Measurements from ENCODE around the gene WDR55.

DNA sequence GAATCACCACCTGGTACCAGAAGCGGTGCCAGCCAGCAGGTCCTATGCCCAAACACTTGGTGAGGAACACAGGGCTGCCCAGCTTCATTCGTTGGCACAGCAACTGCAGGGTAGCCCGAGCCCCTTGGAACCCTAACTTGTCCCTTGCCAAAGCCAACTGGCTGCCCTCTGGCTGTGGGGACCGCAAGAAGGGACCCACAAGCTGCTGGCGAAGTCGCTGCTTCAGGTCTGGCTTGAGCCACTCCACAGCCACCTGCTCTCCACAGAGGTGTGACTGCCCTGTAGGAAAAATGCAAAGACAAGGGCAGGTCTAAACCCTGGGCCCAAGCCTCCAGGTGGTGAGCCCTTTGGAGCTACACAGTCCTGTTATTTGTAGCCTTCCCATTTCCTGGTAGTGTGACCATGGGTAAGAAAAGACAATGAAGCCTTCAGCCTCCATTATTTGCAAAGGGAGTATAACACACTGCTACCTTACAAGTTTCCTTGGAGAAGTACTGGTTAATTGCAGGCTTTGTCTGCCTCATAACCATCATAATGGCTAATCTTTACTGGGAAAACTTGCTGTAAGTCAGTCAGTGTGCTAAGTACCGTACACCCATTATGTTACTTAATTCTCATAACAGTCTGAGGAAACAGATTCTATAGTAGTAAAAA lies 6.9 kb downstream of the WDR55 start:
- TF ChIP-seq, protein P1, sequence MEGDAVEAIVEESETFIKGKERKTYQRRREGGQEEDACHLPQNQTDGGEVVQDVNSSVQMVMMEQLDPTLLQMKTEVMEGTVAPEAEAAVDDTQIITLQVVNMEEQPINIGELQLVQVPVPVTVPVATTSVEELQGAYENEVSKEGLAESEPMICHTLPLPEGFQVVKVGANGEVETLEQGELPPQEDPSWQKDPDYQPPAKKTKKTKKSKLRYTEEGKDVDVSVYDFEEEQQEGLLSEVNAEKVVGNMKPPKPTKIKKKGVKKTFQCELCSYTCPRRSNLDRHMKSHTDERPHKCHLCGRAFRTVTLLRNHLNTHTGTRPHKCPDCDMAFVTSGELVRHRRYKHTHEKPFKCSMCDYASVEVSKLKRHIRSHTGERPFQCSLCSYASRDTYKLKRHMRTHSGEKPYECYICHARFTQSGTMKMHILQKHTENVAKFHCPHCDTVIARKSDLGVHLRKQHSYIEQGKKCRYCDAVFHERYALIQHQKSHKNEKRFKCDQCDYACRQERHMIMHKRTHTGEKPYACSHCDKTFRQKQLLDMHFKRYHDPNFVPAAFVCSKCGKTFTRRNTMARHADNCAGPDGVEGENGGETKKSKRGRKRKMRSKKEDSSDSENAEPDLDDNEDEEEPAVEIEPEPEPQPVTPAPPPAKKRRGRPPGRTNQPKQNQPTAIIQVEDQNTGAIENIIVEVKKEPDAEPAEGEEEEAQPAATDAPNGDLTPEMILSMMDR (IDR thresholded peaks at IDR 0.05) = no peak
- TF ChIP-seq POLR2AphosphoS5 (IDR thresholded peaks at IDR 0.05; ENCODE audit: low read depth, low read length) (no peak), SIN3A (IDR thresholded peaks at IDR 0.05; ENCODE audit: borderline replicate concordance, insufficient read depth, low read depth, low read length) (no peak), TCF7L2 (IDR thresholded peaks at IDR 0.05; ENCODE audit: low read depth, low read length) (no peak)
- TF ChIP-seq, protein P2, sequence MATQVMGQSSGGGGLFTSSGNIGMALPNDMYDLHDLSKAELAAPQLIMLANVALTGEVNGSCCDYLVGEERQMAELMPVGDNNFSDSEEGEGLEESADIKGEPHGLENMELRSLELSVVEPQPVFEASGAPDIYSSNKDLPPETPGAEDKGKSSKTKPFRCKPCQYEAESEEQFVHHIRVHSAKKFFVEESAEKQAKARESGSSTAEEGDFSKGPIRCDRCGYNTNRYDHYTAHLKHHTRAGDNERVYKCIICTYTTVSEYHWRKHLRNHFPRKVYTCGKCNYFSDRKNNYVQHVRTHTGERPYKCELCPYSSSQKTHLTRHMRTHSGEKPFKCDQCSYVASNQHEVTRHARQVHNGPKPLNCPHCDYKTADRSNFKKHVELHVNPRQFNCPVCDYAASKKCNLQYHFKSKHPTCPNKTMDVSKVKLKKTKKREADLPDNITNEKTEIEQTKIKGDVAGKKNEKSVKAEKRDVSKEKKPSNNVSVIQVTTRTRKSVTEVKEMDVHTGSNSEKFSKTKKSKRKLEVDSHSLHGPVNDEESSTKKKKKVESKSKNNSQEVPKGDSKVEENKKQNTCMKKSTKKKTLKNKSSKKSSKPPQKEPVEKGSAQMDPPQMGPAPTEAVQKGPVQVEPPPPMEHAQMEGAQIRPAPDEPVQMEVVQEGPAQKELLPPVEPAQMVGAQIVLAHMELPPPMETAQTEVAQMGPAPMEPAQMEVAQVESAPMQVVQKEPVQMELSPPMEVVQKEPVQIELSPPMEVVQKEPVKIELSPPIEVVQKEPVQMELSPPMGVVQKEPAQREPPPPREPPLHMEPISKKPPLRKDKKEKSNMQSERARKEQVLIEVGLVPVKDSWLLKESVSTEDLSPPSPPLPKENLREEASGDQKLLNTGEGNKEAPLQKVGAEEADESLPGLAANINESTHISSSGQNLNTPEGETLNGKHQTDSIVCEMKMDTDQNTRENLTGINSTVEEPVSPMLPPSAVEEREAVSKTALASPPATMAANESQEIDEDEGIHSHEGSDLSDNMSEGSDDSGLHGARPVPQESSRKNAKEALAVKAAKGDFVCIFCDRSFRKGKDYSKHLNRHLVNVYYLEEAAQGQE (IDR thresholded peaks at IDR 0.05; ENCODE audit: insufficient read depth in 1 of 2, low read depth in 2 of 2, low read length in 1 of 2) = no peak

Measured in Panc1 (cell line).